ENCODE measurements around the gene PAM. TPM values are rescaled to one million over a fixed set of nuclear protein-coding genes. Genes with fewer than 3 reads are reported as not detected.

Gene PAM
- total RNA-seq, 1 donor from 2014 or later, result 267 TPM

DNA sequence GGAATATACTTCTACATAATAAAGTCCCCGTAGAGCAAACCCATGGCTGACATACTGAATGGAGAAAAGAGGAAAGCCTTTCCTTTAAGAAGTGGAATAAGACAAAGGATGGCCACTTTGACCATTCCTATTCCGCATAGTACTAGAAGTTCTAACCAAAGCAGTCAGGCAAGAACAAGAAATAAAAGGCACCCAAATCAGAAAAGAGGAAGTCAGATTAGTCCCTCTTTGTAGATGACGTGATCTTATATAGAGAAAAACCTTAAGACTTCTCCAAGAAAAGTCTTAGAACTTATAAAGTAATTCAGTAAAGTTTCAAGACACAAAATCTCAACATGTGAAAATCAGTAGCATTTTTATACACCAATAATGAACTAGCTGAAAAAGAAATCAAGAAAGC, 231.0 kb downstream of the PAM start:
- H3K27me3 Mint-ChIP-seq (ENCODE audit: unreplicated experiment), result no peaks in the 10 kb centered on the region
- H3K9me3 Mint-ChIP-seq (ENCODE audit: unreplicated experiment), result peaks cover 19% of the 10 kb centered on the region
- peaks cover 30% of the 10 kb centered on the region for H3K36me3 Mint-ChIP-seq (ENCODE audit: unreplicated experiment)
- no peak for DNase-seq (ENCODE audit: extremely low spot score, unreplicated experiment)
- no peaks in the 10 kb centered on the region for H3K4me1 Mint-ChIP-seq (ENCODE audit: unreplicated experiment)
- no peak overlapping the region for H3K27ac Mint-ChIP-seq (ENCODE audit: unreplicated experiment)
- TF ChIP-seq, protein P1, sequence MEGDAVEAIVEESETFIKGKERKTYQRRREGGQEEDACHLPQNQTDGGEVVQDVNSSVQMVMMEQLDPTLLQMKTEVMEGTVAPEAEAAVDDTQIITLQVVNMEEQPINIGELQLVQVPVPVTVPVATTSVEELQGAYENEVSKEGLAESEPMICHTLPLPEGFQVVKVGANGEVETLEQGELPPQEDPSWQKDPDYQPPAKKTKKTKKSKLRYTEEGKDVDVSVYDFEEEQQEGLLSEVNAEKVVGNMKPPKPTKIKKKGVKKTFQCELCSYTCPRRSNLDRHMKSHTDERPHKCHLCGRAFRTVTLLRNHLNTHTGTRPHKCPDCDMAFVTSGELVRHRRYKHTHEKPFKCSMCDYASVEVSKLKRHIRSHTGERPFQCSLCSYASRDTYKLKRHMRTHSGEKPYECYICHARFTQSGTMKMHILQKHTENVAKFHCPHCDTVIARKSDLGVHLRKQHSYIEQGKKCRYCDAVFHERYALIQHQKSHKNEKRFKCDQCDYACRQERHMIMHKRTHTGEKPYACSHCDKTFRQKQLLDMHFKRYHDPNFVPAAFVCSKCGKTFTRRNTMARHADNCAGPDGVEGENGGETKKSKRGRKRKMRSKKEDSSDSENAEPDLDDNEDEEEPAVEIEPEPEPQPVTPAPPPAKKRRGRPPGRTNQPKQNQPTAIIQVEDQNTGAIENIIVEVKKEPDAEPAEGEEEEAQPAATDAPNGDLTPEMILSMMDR (IDR thresholded peaks at IDR 0.05), result no peak
- H3K4me3 Mint-ChIP-seq (ENCODE audit: unreplicated experiment), result no peak overlapping the region

DNA sequence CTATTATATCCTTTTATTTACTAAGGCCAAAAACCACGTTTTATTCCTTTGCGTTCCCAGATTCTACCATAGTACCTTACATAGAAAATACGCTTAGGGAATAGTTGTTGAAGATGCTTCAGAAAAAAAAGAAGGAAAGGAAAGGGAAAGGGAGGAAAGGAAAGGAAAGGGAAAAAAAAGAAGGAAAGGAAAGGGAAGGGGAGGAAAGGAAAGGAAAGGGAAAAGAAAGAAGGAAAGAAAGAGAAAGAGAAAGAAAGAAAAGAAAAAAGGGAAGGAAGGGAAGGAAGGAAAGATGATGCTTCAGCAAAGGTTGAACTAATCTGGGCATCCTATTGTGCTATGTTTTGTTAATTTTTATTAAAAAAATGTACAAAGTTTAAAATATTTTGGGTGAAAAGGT, 233.4 kb downstream of the PAM start:
- Mint-ChIP-seq H3K27ac (ENCODE audit: unreplicated experiment) (no peak overlapping the region), H3K27me3 (ENCODE audit: unreplicated experiment) (no peaks in the 10 kb centered on the region), H3K4me3 (ENCODE audit: unreplicated experiment) (no peak overlapping the region), H3K9me3 (ENCODE audit: unreplicated experiment) (peaks cover 14% of the 10 kb centered on the region), H3K36me3 (ENCODE audit: unreplicated experiment) (peaks cover 19% of the 10 kb centered on the region), H3K4me1 (ENCODE audit: unreplicated experiment) (no peaks in the 10 kb centered on the region)
- TF ChIP-seq, protein P1 (IDR thresholded peaks at IDR 0.05), result no peak
- DNase-seq (ENCODE audit: extremely low spot score, unreplicated experiment), result no peak

DNA sequence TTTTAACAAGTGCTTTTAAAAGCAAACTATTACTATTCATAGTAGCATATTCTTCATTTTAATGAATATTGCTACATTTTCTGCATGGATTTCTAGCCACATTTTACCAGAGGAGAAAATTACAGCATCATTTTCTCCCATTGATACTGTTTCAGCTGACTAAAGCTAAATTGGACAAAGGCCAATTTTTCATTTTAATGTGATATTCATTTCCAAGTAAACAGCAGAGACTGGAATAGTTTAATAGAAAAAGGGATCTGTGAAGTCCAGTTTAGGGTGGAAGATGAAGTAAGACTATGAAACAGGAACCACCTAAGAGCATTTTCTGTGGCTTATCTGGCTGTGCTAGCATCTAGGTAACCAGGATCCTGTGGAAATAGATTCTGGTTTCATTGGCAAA, 236.7 kb downstream of the PAM start:
- TF ChIP-seq, protein P1 (IDR thresholded peaks at IDR 0.05), result no peak
- no peak for DNase-seq (ENCODE audit: extremely low spot score, unreplicated experiment)
- Mint-ChIP-seq H3K27ac (ENCODE audit: unreplicated experiment) (no peak overlapping the region), H3K4me3 (ENCODE audit: unreplicated experiment) (no peak overlapping the region), H3K9me3 (ENCODE audit: unreplicated experiment) (no peaks in the 10 kb centered on the region), H3K36me3 (ENCODE audit: unreplicated experiment) (peaks cover 25% of the 10 kb centered on the region), H3K27me3 (ENCODE audit: unreplicated experiment) (no peaks in the 10 kb centered on the region), H3K4me1 (ENCODE audit: unreplicated experiment) (no peaks in the 10 kb centered on the region)

- Mint-ChIP-seq H3K27me3 (ENCODE audit: unreplicated experiment) (no peaks in the 10 kb centered on the region), H3K4me1 (ENCODE audit: unreplicated experiment) (peaks cover 2% of the 10 kb centered on the region), H3K27ac (ENCODE audit: unreplicated experiment) (no peak overlapping the region), H3K4me3 (ENCODE audit: unreplicated experiment) (no peak overlapping the region), H3K9me3 (ENCODE audit: unreplicated experiment) (peaks cover 8% of the 10 kb centered on the region), H3K36me3 (ENCODE audit: unreplicated experiment) (peaks cover 36% of the 10 kb centered on the region)
- TF ChIP-seq, protein P1 (IDR thresholded peaks at IDR 0.05), result no peak
- no peak for DNase-seq (ENCODE audit: extremely low spot score, unreplicated experiment)
These were observed 241.0 kb downstream of the PAM start for GRCh38 chr5:102996011-102996575.

DNA sequence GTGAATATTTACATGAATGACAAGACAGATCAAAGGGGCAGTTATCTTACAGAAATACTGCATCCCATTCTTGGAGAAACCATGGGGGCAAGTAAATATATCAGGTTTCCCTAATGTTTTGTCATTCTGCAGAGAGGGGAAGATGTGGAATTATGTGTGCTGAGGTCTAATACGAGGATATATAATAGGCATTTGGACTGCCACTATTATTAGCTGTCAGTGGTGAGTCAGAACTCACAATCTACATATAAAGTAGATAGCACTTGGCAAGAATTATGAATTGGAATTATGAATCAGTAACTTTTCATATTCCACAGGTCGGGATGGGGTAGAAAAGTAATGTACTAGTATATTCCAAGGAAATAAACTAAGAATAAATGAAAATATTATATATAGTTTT, 243.1 kb downstream of the PAM start:
- Mint-ChIP-seq H3K4me1 (ENCODE audit: unreplicated experiment) (peaks cover 2% of the 10 kb centered on the region), H3K27ac (ENCODE audit: unreplicated experiment) (no peak overlapping the region), H3K36me3 (ENCODE audit: unreplicated experiment) (peaks cover 33% of the 10 kb centered on the region), H3K9me3 (ENCODE audit: unreplicated experiment) (peaks cover 8% of the 10 kb centered on the region), H3K27me3 (ENCODE audit: unreplicated experiment) (no peaks in the 10 kb centered on the region), H3K4me3 (ENCODE audit: unreplicated experiment) (no peak overlapping the region)
- TF ChIP-seq, protein P1 (IDR thresholded peaks at IDR 0.05), result no peak
- no peak for DNase-seq (ENCODE audit: extremely low spot score, unreplicated experiment)
